ENCODE measurements around the gene GALR1.

The GALR1 gene

DNA sequence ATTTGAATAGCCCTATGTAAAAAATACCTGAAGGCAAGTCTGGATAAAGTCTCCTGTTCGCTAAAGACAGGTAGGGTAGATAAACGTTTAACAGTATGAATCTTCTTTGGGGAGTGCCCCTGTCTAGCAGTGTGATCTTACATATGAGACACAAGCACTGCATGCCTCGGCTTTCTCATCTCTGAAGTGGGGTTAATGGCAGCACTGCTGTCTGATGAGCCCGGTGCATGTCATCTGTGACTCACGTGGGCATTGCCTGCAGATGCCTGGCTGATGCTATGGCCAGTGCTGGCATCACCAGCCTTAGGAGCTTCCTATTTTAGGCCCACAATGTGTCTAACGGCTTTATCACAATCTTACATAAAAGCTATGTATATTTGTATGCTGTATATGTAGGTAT lies 50.1 kb downstream of the GALR1 start:
- no peaks in the 10 kb centered on the region for H4K20me1 ChIP-seq (ENCODE audit: insufficient read depth, low read length)
- H2AFZ ChIP-seq (ENCODE audit: low read length), result no peak overlapping the region
- no peaks in the 10 kb centered on the region for H3F3A ChIP-seq (ENCODE audit: insufficient read depth, low read length)
- no peak for TF ChIP-seq EZH2phosphoT487 (IDR thresholded peaks at IDR 0.05; ENCODE audit: low read length)
- TF ChIP-seq, protein P1, sequence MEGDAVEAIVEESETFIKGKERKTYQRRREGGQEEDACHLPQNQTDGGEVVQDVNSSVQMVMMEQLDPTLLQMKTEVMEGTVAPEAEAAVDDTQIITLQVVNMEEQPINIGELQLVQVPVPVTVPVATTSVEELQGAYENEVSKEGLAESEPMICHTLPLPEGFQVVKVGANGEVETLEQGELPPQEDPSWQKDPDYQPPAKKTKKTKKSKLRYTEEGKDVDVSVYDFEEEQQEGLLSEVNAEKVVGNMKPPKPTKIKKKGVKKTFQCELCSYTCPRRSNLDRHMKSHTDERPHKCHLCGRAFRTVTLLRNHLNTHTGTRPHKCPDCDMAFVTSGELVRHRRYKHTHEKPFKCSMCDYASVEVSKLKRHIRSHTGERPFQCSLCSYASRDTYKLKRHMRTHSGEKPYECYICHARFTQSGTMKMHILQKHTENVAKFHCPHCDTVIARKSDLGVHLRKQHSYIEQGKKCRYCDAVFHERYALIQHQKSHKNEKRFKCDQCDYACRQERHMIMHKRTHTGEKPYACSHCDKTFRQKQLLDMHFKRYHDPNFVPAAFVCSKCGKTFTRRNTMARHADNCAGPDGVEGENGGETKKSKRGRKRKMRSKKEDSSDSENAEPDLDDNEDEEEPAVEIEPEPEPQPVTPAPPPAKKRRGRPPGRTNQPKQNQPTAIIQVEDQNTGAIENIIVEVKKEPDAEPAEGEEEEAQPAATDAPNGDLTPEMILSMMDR (IDR thresholded peaks at IDR 0.05; ENCODE audit: low read length), result no peak
- no peak for TF ChIP-seq EZH2 (optimal IDR thresholded peaks at IDR 0.05; ENCODE audit: low read depth, low read length)
- H3K4me1 ChIP-seq (ENCODE audit: low read length), result no peaks in the 10 kb centered on the region
- no peaks in the 10 kb centered on the region for H3K9me3 ChIP-seq (replicated peaks; ENCODE audit: insufficient read depth, low read length)
- H3K9me2 ChIP-seq (replicated peaks; ENCODE audit: insufficient read depth, low read length), result no peaks in the 10 kb centered on the region
- no peaks in the 10 kb centered on the region for H3K27me3 ChIP-seq (replicated peaks; ENCODE audit: insufficient read depth, low read length)
- H3K36me3 ChIP-seq (replicated peaks; ENCODE audit: insufficient read depth, low read length), result no peaks in the 10 kb centered on the region
- DNase-seq, result no peak
- H3K4me3 ChIP-seq (ENCODE audit: low read length), result no peak overlapping the region
- no peaks in the 10 kb centered on the region for H3K79me2 ChIP-seq (ENCODE audit: low read length)
- H3K27ac ChIP-seq (ENCODE audit: low read length), result no peak overlapping the region
- no peak overlapping the region for H3K9ac ChIP-seq (ENCODE audit: low read length)
- H3K4me2 ChIP-seq (ENCODE audit: low read depth, low read length), result no peak overlapping the region

DNA sequence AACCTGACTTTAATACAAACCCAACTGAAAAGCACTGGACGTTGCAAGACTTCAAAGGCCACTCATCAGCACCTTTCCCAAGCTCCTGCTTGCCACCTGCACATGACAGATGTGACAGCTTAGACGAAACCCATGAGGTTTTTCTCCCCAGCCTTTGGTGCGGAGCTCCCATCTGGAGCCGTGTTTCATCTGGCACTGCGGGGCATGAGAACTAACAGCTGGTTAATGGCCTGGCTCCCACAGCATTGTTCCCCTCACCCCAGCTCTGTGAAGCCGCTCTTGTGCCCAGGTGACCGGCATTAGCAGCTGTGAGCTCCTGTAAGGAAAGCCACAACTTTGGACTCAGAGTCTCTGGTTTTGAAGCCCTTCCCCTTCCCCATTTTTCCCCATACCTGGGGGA lies 50.9 kb downstream of the GALR1 start:
- H3K79me2 ChIP-seq (ENCODE audit: low read length), result no peaks in the 10 kb centered on the region
- no peaks in the 10 kb centered on the region for H3K4me1 ChIP-seq (ENCODE audit: low read length)
- no peak overlapping the region for H3K9ac ChIP-seq (ENCODE audit: low read length)
- H2AFZ ChIP-seq (ENCODE audit: low read length), result no peak overlapping the region
- H3K27me3 ChIP-seq (replicated peaks; ENCODE audit: insufficient read depth, low read length), result no peaks in the 10 kb centered on the region
- H3K9me3 ChIP-seq (replicated peaks; ENCODE audit: insufficient read depth, low read length), result no peaks in the 10 kb centered on the region
- no peak overlapping the region for H3K27ac ChIP-seq (ENCODE audit: low read length)
- no peaks in the 10 kb centered on the region for H4K20me1 ChIP-seq (ENCODE audit: insufficient read depth, low read length)
- no peaks in the 10 kb centered on the region for H3K36me3 ChIP-seq (replicated peaks; ENCODE audit: insufficient read depth, low read length)
- no peak for TF ChIP-seq EZH2 (optimal IDR thresholded peaks at IDR 0.05; ENCODE audit: low read depth, low read length)
- no peak for TF ChIP-seq EZH2phosphoT487 (IDR thresholded peaks at IDR 0.05; ENCODE audit: low read length)
- TF ChIP-seq, protein P1 (IDR thresholded peaks at IDR 0.05; ENCODE audit: low read length), result no peak
- H3K9me2 ChIP-seq (replicated peaks; ENCODE audit: insufficient read depth, low read length), result no peaks in the 10 kb centered on the region
- H3F3A ChIP-seq (ENCODE audit: insufficient read depth, low read length), result no peaks in the 10 kb centered on the region
- no peak for DNase-seq
- no peak overlapping the region for H3K4me3 ChIP-seq (ENCODE audit: low read length)
- H3K4me2 ChIP-seq (ENCODE audit: low read depth, low read length), result no peak overlapping the region

DNA sequence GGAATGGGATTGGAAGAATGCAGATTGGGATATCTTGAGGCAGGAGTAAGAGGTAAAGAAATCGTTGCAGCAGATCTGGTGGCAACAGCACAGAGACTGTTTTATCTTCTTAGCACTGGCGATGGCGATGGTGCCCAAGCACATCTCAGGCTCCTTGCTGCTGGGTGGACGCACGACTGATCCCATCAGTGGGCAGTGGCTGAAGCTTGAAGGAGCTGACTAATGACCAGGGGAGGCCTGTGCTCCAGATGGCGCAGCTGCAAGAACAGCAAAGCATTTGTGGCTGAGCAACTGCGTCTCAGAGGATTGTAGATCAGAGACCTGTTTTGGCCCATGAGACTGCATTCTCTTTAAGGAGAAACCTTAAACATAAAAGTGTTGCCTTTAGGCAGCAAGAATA lies 54.6 kb downstream of the GALR1 start:
- no peak overlapping the region for H3K4me3 ChIP-seq (ENCODE audit: low read length)
- H3K9me3 ChIP-seq (replicated peaks; ENCODE audit: insufficient read depth, low read length), result no peaks in the 10 kb centered on the region
- no peaks in the 10 kb centered on the region for H3K79me2 ChIP-seq (ENCODE audit: low read length)
- TF ChIP-seq, protein P1 (IDR thresholded peaks at IDR 0.05; ENCODE audit: low read length), result no peak
- TF ChIP-seq EZH2 (optimal IDR thresholded peaks at IDR 0.05; ENCODE audit: low read depth, low read length) (no peak), EZH2phosphoT487 (IDR thresholded peaks at IDR 0.05; ENCODE audit: low read length) (no peak)
- no peaks in the 10 kb centered on the region for H4K20me1 ChIP-seq (ENCODE audit: insufficient read depth, low read length)
- no peak overlapping the region for H3K9ac ChIP-seq (ENCODE audit: low read length)
- no peak for DNase-seq
- no peaks in the 10 kb centered on the region for H3F3A ChIP-seq (ENCODE audit: insufficient read depth, low read length)
- H3K27ac ChIP-seq (ENCODE audit: low read length), result no peak overlapping the region
- no peak overlapping the region for H2AFZ ChIP-seq (ENCODE audit: low read length)
- no peaks in the 10 kb centered on the region for H3K27me3 ChIP-seq (replicated peaks; ENCODE audit: insufficient read depth, low read length)
- H3K4me2 ChIP-seq (ENCODE audit: low read depth, low read length), result no peak overlapping the region
- no peaks in the 10 kb centered on the region for H3K9me2 ChIP-seq (replicated peaks; ENCODE audit: insufficient read depth, low read length)
- H3K4me1 ChIP-seq (ENCODE audit: low read length), result no peaks in the 10 kb centered on the region
- H3K36me3 ChIP-seq (replicated peaks; ENCODE audit: insufficient read depth, low read length), result no peaks in the 10 kb centered on the region
